ENCODE results near the gene THSD7B. TPM values are rescaled to one million over a fixed set of nuclear protein-coding genes. Genes with fewer than 3 reads are reported as not detected.
"Not testable (repeated sequence)": the region's sequence is repeated elsewhere in the genome, so short reads cannot be mapped to it uniquely, and the experiment has no call there.

Gene THSD7B
- total and polyA plus RNA-seq, 10 donors = 0.02 to 0.17 (median 0.09) TPM; not detected in 7

GRCh38 chr2:137535897-137536296, 770.6 kb downstream of the THSD7B start:
- Histone ChIP-seq H3K36me3 (no peaks in the 10 kb centered on the region), H3K4me1 (no peaks in the 10 kb centered on the region), H3K27ac (no peak overlapping the region), H3K9me3 (peaks cover 0 to 10% (median 0%) of the 10 kb centered on the region in 8 donors), H3K27me3 (replicated peaks in 1 of 7) (no peaks in the 10 kb centered on the region), H3K4me3 (no peak overlapping the region)
- 67 to 85% (median 71%) methylated on average over 5 of the region's 5 CpGs for WGBS, 5 donors
- TF ChIP-seq POLR2A (IDR thresholded peaks at IDR 0.05) (no peak), POLR2AphosphoS5 (IDR thresholded peaks at IDR 0.05) (no peak)
- intact Hi-C loops (cut with DNase I; ENCODE audit: low total_unique reads) = no loop called here
- no peak for DNase-seq

DNA sequence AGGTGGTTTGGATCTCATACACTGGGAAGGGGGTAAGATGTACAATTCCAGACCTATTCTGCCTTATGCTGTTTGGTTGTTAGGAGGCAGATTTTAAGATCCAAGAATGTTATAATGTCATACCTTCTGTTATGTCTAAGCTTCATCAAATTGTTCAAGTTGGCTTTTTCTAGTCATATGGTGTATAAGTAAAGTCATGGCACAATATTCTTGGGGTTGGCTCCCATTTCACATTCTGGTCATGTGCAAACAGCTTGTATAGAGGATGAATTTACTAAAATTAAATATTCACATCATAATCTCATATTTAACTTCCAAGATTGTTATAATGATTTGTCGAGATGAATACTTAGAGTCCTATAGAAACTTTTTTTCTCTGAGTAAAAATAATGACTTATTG, 774.0 kb downstream of the THSD7B start:
- WGBS, 5 donors = 67 to 85% (median 76%) methylated on average over 1 of the region's 1 CpG

DNA sequence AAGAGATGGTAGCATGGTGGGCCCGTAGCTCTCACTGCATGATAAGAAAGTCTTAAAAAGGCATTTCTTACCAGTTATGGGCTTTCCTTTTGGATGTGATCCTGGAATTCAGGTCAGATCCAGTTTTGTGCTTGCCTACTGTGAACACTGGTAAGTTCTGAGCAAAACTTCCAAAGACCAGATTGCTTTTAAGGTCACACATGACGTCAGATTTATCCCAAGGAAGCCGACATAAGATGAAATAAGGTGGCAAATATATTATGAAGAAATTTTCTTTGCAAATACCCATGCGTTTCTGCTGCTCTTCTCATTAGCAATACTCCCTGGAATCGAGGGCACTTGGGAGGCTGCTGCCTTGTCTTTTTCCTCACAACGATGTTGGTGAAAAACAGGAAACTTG, 782.5 kb downstream of the THSD7B start:
- TF ChIP-seq POLR2AphosphoS5 (IDR thresholded peaks at IDR 0.05) (no peak), POLR2A (IDR thresholded peaks at IDR 0.05) (no peak)
- TF ChIP-seq, protein P1, sequence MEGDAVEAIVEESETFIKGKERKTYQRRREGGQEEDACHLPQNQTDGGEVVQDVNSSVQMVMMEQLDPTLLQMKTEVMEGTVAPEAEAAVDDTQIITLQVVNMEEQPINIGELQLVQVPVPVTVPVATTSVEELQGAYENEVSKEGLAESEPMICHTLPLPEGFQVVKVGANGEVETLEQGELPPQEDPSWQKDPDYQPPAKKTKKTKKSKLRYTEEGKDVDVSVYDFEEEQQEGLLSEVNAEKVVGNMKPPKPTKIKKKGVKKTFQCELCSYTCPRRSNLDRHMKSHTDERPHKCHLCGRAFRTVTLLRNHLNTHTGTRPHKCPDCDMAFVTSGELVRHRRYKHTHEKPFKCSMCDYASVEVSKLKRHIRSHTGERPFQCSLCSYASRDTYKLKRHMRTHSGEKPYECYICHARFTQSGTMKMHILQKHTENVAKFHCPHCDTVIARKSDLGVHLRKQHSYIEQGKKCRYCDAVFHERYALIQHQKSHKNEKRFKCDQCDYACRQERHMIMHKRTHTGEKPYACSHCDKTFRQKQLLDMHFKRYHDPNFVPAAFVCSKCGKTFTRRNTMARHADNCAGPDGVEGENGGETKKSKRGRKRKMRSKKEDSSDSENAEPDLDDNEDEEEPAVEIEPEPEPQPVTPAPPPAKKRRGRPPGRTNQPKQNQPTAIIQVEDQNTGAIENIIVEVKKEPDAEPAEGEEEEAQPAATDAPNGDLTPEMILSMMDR (IDR thresholded peaks at IDR 0.05 in 8 of 11, conservative IDR thresholded peaks at IDR 0.05 in 3 of 11) = no peak
- H3K36me3 ChIP-seq = no peaks in the 10 kb centered on the region
- 74 to 83% (median 76%) methylated on average over 6 of the region's 6 CpGs for WGBS, 5 donors
- no peaks in the 10 kb centered on the region for H3K27me3 ChIP-seq (replicated peaks in 1 of 7)
- H3K9me3 ChIP-seq = peaks cover 0 to 1% (median 0%) of the 10 kb centered on the region in 8 donors
- DNase-seq = no peak
- H3K4me1 ChIP-seq = no peaks in the 10 kb centered on the region
- intact Hi-C loops (cut with DNase I; ENCODE audit: low total_unique reads) = no loop called here
- no peak overlapping the region for H3K4me3 ChIP-seq
- no peak overlapping the region for H3K27ac ChIP-seq

More for the DNA sequence above, 774.0 kb downstream of the THSD7B start:
- Histone ChIP-seq H3K9me3 (peaks cover 0 to 26% (median 0%) of the 10 kb centered on the region in 8 donors), H3K27me3 (replicated peaks in 1 of 7) (no peaks in the 10 kb centered on the region), H3K4me3 (no peak overlapping the region), H3K27ac (no peak overlapping the region), H3K4me1 (no peaks in the 10 kb centered on the region), H3K36me3 (no peaks in the 10 kb centered on the region)
- TF ChIP-seq, protein P1 (IDR thresholded peaks at IDR 0.05 in 8 of 11, conservative IDR thresholded peaks at IDR 0.05 in 3 of 11) = no peak
- no peak for TF ChIP-seq POLR2A (IDR thresholded peaks at IDR 0.05)
- no peak for TF ChIP-seq POLR2AphosphoS5 (IDR thresholded peaks at IDR 0.05)
- intact Hi-C loops (cut with DNase I; ENCODE audit: low total_unique reads) = no loop called here
- DNase-seq = no peak

- Histone ChIP-seq H3K27me3 (replicated peaks in 1 of 7) (no peaks in the 10 kb centered on the region), H3K9me3 (peaks cover 0 to 5% (median 0%) of the 10 kb centered on the region in 8 donors), H3K4me1 (no peaks in the 10 kb centered on the region), H3K36me3 (no peaks in the 10 kb centered on the region), H3K27ac (no peak overlapping the region), H3K4me3 (no peak overlapping the region)
- 87 to 100% (median 93%) methylated on average over 1 of the region's 1 CpG for WGBS, 5 donors
- TF ChIP-seq POLR2AphosphoS5 (IDR thresholded peaks at IDR 0.05) (no peak), POLR2A (IDR thresholded peaks at IDR 0.05) (no peak)
- TF ChIP-seq, protein P1 (IDR thresholded peaks at IDR 0.05 in 8 of 11, conservative IDR thresholded peaks at IDR 0.05 in 3 of 11) = no peak
- intact Hi-C loops (cut with DNase I; ENCODE audit: low total_unique reads) = no loop called here
- no peak for DNase-seq
Observed at GRCh38 chr2:137566387-137566786, 801.0 kb downstream of the THSD7B start.

GRCh38 chr2:137570484-137570883, 805.1 kb downstream of the THSD7B start:
- intact Hi-C loops (cut with DNase I; ENCODE audit: low total_unique reads) = no loop called here
- WGBS, 5 donors = 76 to 88% (median 83%) methylated on average over 3 of the region's 3 CpGs

GRCh38 chr2:137587834-137588233, 822.5 kb downstream of the THSD7B start:
- DNase-seq; H3K4me1 ChIP-seq; H3K4me3 ChIP-seq; H3K27me3 ChIP-seq (replicated peaks in 1 of 7); H3K36me3 ChIP-seq; intact Hi-C loops (cut with DNase I; ENCODE audit: low total_unique reads); H3K27ac ChIP-seq: not testable (repeated sequence)
- H3K9me3 ChIP-seq = peaks cover 0 to 36% (median 14%) of the 10 kb centered on the region in 8 donors
- 70 to 88% (median 80%) methylated on average over 5 of the region's 5 CpGs for WGBS, 5 donors

More at GRCh38 chr2:137570484-137570883, 805.1 kb downstream of the THSD7B start:
- H3K4me3 ChIP-seq = no peak overlapping the region
- TF ChIP-seq POLR2AphosphoS5 (IDR thresholded peaks at IDR 0.05) (no peak), POLR2A (IDR thresholded peaks at IDR 0.05) (no peak)
- TF ChIP-seq, protein P1 (IDR thresholded peaks at IDR 0.05 in 8 of 11, conservative IDR thresholded peaks at IDR 0.05 in 3 of 11) = no peak
- H3K9me3 ChIP-seq = peaks cover 0 to 1% (median 0%) of the 10 kb centered on the region in 8 donors
- H3K27ac ChIP-seq = no peak overlapping the region
- no peak for DNase-seq
- H3K27me3 ChIP-seq (replicated peaks in 1 of 7) = no peaks in the 10 kb centered on the region
- H3K36me3 ChIP-seq = no peaks in the 10 kb centered on the region
- H3K4me1 ChIP-seq = no peaks in the 10 kb centered on the region

- H3K27me3 ChIP-seq (replicated peaks in 1 of 7); H3K4me1 ChIP-seq; intact Hi-C loops (cut with DNase I; ENCODE audit: low total_unique reads); H3K27ac ChIP-seq; DNase-seq; H3K4me3 ChIP-seq; H3K36me3 ChIP-seq: not testable (repeated sequence)
- peaks cover 0 to 30% (median 14%) of the 10 kb centered on the region in 8 donors for H3K9me3 ChIP-seq
- WGBS, 5 donors = 80 to 97% (median 94%) methylated on average over 1 of the region's 1 CpG
Observed at GRCh38 chr2:137588578-137588977, 823.2 kb downstream of the THSD7B start.

All from spleen (tissue), 11 donors.